Suprapubic skin (tissue), 4 donors: ENCODE data around the gene SCUBE2. TPM values are rescaled to one million over a fixed set of nuclear protein-coding genes. Genes with fewer than 3 reads are reported as not detected.

Experiments used
- DNase-seq, 2 donors: peaks; one replicate each; pipeline ENCODE4 v3.0.0-alpha.2; 2019; ENCODE audit warnings: low spot score in 2 of 2
- H3K27ac ChIP-seq: fragments of 200-600 bp; sonication (generic); one replicate; pipeline ENCODE4 v1.5.1; 2019
- H3K27me3 ChIP-seq: fragments of 200-600 bp; sonication (generic); one replicate; pipeline ENCODE4 v1.5.1; 2019
- H3K36me3 ChIP-seq: fragments of 200-600 bp; sonication (generic); one replicate; pipeline ENCODE4 v1.5.1; 2019
- H3K4me1 ChIP-seq: fragments of 200-600 bp; sonication (generic); one replicate; pipeline ENCODE4 v1.5.1; 2019
- H3K4me3 ChIP-seq: fragments of 200-600 bp; sonication (generic); one replicate; pipeline ENCODE4 v1.5.1; 2019; ENCODE audit warnings: mild to moderate bottlenecking
- H3K9me3 ChIP-seq: fragments of 200-600 bp; sonication (generic); one replicate; pipeline ENCODE4 v1.5.1; 2019
- CTCF ChIP-seq, 2 donors: fragments of 200-600 bp in 1 of 2; fragments of 450-650 bp in 1 of 2; sonication (generic) in 1 of 2; IDR thresholded peaks; one replicate each; pipeline ENCODE4 v1.5.1; 2016 to 2019; ENCODE audit warnings: antibody characterized with exemption in 2 of 2, mild to moderate bottlenecking in 1 of 2, moderate library complexity in 1 of 2
- EP300 ChIP-seq: sonication (generic); formaldehyde crosslinking; IDR thresholded peaks from one replicate; pipeline ENCODE4 v1.6.1; 2017; ENCODE audit warnings: antibody characterized with exemption
- POLR2A ChIP-seq, 2 donors: fragments of 450-650 bp; IDR thresholded peaks; one replicate each; pipeline ENCODE4 v1.6.1; 2017; ENCODE audit warnings: antibody characterized with exemption in 2 of 2, mild to moderate bottlenecking in 2 of 2, moderate library complexity in 2 of 2
- POLR2AphosphoS5 ChIP-seq, 3 donors: sonication (generic); formaldehyde crosslinking; IDR thresholded peaks; one replicate each; pipeline ENCODE4 v1.6.1; 2017; ENCODE audit warnings: antibody characterized with exemption in 3 of 3
- WGBS: methylation state at CpG from one replicate; pipeline ENCODE4 v1.1.5; 2018; 5-methylcytosine and 5-hydroxymethylcytosine counted together
- total RNA-seq, 4 donors: library from RNA; depleted of rRNA; stranded (reverse); fragments of >200 nt; gene quantifications; one replicate each; pipeline ENCODE4 v1.1.0, GENCODE V29; 2016

SCUBE2 gene
- total RNA-seq, 4 donors from 2014 or later, result 3.8 to 36.0 (median 24.1) TPM

- Histone ChIP-seq H3K36me3 (no peaks in the 10 kb centered on the region), H3K4me3 (no peak overlapping the region), H3K9me3 (no peaks in the 10 kb centered on the region), H3K4me1 (peaks cover 5% of the 10 kb centered on the region), H3K27me3 (peaks cover 7% of the 10 kb centered on the region), H3K27ac (no peak overlapping the region)
- DNase-seq, result no peak
- TF ChIP-seq POLR2AphosphoS5 (IDR thresholded peaks at IDR 0.05), result no peak
- no peak for TF ChIP-seq CTCF (IDR thresholded peaks at IDR 0.05)
- no peak for TF ChIP-seq POLR2A (IDR thresholded peaks at IDR 0.05)
- TF ChIP-seq EP300, result no peak
- 36% methylated on average over 2 of the region's 2 CpGs for WGBS
Measured at GRCh38 chr11:9077164-9077563, 14.2 kb downstream of the SCUBE2 start.

GRCh38 chr11:9076661-9077060 is 14.7 kb downstream of the SCUBE2 start:
- no peak for TF ChIP-seq POLR2A (IDR thresholded peaks at IDR 0.05)
- TF ChIP-seq POLR2AphosphoS5 (IDR thresholded peaks at IDR 0.05), result no peak
- no peak for TF ChIP-seq EP300
- TF ChIP-seq CTCF (IDR thresholded peaks at IDR 0.05), result no peak
- Histone ChIP-seq H3K4me3 (no peak overlapping the region), H3K4me1 (peaks cover 5% of the 10 kb centered on the region), H3K27me3 (peaks cover 7% of the 10 kb centered on the region), H3K36me3 (no peaks in the 10 kb centered on the region), H3K27ac (no peak overlapping the region), H3K9me3 (no peaks in the 10 kb centered on the region)
- DNase-seq, result no peak
- 48% methylated on average over 3 of the region's 3 CpGs for WGBS

GRCh38 chr11:9076046-9076445 is 15.4 kb downstream of the SCUBE2 start:
- H3K4me1 ChIP-seq, result peaks cover 5% of the 10 kb centered on the region
- no peak overlapping the region for H3K27ac ChIP-seq
- no peaks in the 10 kb centered on the region for H3K9me3 ChIP-seq
- TF ChIP-seq POLR2A (IDR thresholded peaks at IDR 0.05) (no peak), POLR2AphosphoS5 (IDR thresholded peaks at IDR 0.05) (no peak), CTCF (IDR thresholded peaks at IDR 0.05) (no peak)
- DNase-seq, result no peak
- H3K36me3 ChIP-seq, result no peaks in the 10 kb centered on the region
- H3K27me3 ChIP-seq, result peaks cover 7% of the 10 kb centered on the region
- 61% methylated on average over 3 of the region's 3 CpGs for WGBS
- H3K4me3 ChIP-seq, result no peak overlapping the region

- H3K36me3 ChIP-seq, result no peaks in the 10 kb centered on the region
- TF ChIP-seq CTCF (IDR thresholded peaks at IDR 0.05), result no peak
- no peak for TF ChIP-seq POLR2AphosphoS5 (IDR thresholded peaks at IDR 0.05)
- no peak for TF ChIP-seq POLR2A (IDR thresholded peaks at IDR 0.05)
- no peak for TF ChIP-seq EP300
- 74% methylated on average over 4 of the region's 4 CpGs for WGBS
- H3K9me3 ChIP-seq, result no peaks in the 10 kb centered on the region
- no peak overlapping the region for H3K27ac ChIP-seq
- peaks cover 7% of the 10 kb centered on the region for H3K27me3 ChIP-seq
- no peak overlapping the region for H3K4me3 ChIP-seq
- no peak for DNase-seq
- H3K4me1 ChIP-seq, result peaks cover 5% of the 10 kb centered on the region
Measured at GRCh38 chr11:9075556-9075955, 15.8 kb downstream of the SCUBE2 start.

GRCh38 chr11:9074338-9075029 is 16.9 kb downstream of the SCUBE2 start:
- Histone ChIP-seq H3K27ac (no peak overlapping the region), H3K4me3 (no peak overlapping the region), H3K9me3 (no peaks in the 10 kb centered on the region), H3K27me3 (peaks cover 7% of the 10 kb centered on the region), H3K36me3 (no peaks in the 10 kb centered on the region), H3K4me1 (peaks cover 5% of the 10 kb centered on the region)
- TF ChIP-seq POLR2A (IDR thresholded peaks at IDR 0.05) (no peak), CTCF (IDR thresholded peaks at IDR 0.05) (no peak), POLR2AphosphoS5 (IDR thresholded peaks at IDR 0.05) (no peak), EP300 (no peak)
- 84% methylated on average over 10 of the region's 15 CpGs for WGBS
- DNase-seq, result no peak
